Measurements from ENCODE around the gene SLC2A9.

The SLC2A9 gene

GRCh38 chr4:10003666-10004065 lies 17.6 kb downstream of the SLC2A9 start:
- DNase-seq (ENCODE audit: low spot score), result no peak
- in situ Hi-C loops (cut with MboI; ENCODE audit: low pct_unique_long_range_greater_than_20kb, low sequenced_read_pairs, unreplicated experiment), result no loop called here
- no peak for TF ChIP-seq CTCF (IDR thresholded peaks at IDR 0.05; ENCODE audit: extremely low read depth, insufficient read depth, missing control alignments)

- in situ Hi-C loops (cut with MboI; ENCODE audit: low pct_unique_long_range_greater_than_20kb, low sequenced_read_pairs, unreplicated experiment), result no loop called here
Observed at GRCh38 chr4:10002278-10002677, 19.0 kb downstream of the SLC2A9 start.

GRCh38 chr4:10001757-10002156 lies 19.5 kb downstream of the SLC2A9 start:
- TF ChIP-seq CTCF (IDR thresholded peaks at IDR 0.05; ENCODE audit: extremely low read depth, insufficient read depth, missing control alignments), result no peak
- in situ Hi-C loops (cut with MboI; ENCODE audit: low pct_unique_long_range_greater_than_20kb, low sequenced_read_pairs, unreplicated experiment), result no loop called here
- DNase-seq (ENCODE audit: low spot score), result no peak

More at GRCh38 chr4:10002278-10002677, 19.0 kb downstream of the SLC2A9 start:
- no peak for DNase-seq (ENCODE audit: low spot score)
- TF ChIP-seq CTCF (IDR thresholded peaks at IDR 0.05; ENCODE audit: extremely low read depth, insufficient read depth, missing control alignments), result no peak

- in situ Hi-C loops (cut with MboI; ENCODE audit: low pct_unique_long_range_greater_than_20kb, low sequenced_read_pairs, unreplicated experiment), result no loop called here
- DNase-seq (ENCODE audit: low spot score), result peak; percentile 48
- no peak for TF ChIP-seq CTCF (IDR thresholded peaks at IDR 0.05; ENCODE audit: extremely low read depth, insufficient read depth, missing control alignments)
Observed at GRCh38 chr4:9999956-10000561, 21.2 kb downstream of the SLC2A9 start.

- in situ Hi-C loops (cut with MboI; ENCODE audit: low pct_unique_long_range_greater_than_20kb, low sequenced_read_pairs, unreplicated experiment), result no loop called here
- TF ChIP-seq CTCF (IDR thresholded peaks at IDR 0.05; ENCODE audit: extremely low read depth, insufficient read depth, missing control alignments), result no peak
- no peak for DNase-seq (ENCODE audit: low spot score)
Observed at GRCh38 chr4:9997886-9998285, 23.4 kb downstream of the SLC2A9 start.

GRCh38 chr4:9996319-9997110 lies 24.8 kb downstream of the SLC2A9 start:
- in situ Hi-C loops (cut with MboI; ENCODE audit: low pct_unique_long_range_greater_than_20kb, low sequenced_read_pairs, unreplicated experiment), result no loop called here
- DNase-seq (ENCODE audit: low spot score), result no peak
- no peak for TF ChIP-seq CTCF (IDR thresholded peaks at IDR 0.05; ENCODE audit: extremely low read depth, insufficient read depth, missing control alignments)
